Measurements from ENCODE around the gene SCUBE1.

SCUBE1 gene

DNA sequence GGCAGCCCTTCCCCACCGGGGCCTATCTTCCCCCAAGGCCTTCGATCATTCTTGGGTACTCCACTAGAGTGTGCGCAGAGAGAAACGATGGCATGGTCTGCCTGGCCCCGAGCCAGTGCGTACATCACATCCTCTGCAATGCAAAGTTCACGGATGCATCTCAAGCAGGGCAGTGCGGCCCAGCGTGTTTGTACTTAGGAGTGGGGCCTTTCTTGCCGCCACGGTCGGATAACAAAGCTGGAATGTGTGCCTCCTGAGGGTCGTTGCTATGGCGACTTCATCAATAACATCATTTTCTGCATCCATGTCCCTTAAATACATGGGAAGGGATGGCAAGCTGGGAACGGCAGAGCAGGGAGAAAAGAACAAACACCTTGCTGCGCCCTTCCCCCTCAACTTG lies 73.9 kb downstream of the SCUBE1 start:
- Histone ChIP-seq H3F3A (ENCODE audit: low read depth) (peaks cover 13% of the 10 kb centered on the region), H3K9me2 (replicated peaks; ENCODE audit: low read depth, low read length) (no peaks in the 10 kb centered on the region), H3K9me3 (ENCODE audit: insufficient read depth, low read depth, low read length) (no peaks in the 10 kb centered on the region), H2AFZ (ENCODE audit: low read length) (no peak overlapping the region), H3K27me3 (ENCODE audit: insufficient read depth, low read length, poor library complexity, severe bottlenecking) (no peaks in the 10 kb centered on the region), H4K20me1 (ENCODE audit: insufficient read depth, low read length, poor library complexity, severe bottlenecking) (no peaks in the 10 kb centered on the region), H3K79me2 (ENCODE audit: insufficient read depth, low read length) (no peaks in the 10 kb centered on the region), H3K36me3 (ENCODE audit: insufficient read depth, low read length) (no peaks in the 10 kb centered on the region), H3K4me2 (ENCODE audit: low read depth, low read length, poor library complexity, severe bottlenecking) (no peak overlapping the region), H3K4me3 (ENCODE audit: low read length, poor library complexity, severe bottlenecking) (no peak overlapping the region), H3K4me1 (ENCODE audit: insufficient read depth, low read length, poor library complexity, severe bottlenecking) (peaks cover 42% of the 10 kb centered on the region), H3K9ac (ENCODE audit: low read depth, low read length, poor library complexity, severe bottlenecking) (no peak overlapping the region)
- TF ChIP-seq EZH2phosphoT487 (IDR thresholded peaks at IDR 0.05; ENCODE audit: borderline replicate concordance), result no peak
- TF ChIP-seq, protein P1, sequence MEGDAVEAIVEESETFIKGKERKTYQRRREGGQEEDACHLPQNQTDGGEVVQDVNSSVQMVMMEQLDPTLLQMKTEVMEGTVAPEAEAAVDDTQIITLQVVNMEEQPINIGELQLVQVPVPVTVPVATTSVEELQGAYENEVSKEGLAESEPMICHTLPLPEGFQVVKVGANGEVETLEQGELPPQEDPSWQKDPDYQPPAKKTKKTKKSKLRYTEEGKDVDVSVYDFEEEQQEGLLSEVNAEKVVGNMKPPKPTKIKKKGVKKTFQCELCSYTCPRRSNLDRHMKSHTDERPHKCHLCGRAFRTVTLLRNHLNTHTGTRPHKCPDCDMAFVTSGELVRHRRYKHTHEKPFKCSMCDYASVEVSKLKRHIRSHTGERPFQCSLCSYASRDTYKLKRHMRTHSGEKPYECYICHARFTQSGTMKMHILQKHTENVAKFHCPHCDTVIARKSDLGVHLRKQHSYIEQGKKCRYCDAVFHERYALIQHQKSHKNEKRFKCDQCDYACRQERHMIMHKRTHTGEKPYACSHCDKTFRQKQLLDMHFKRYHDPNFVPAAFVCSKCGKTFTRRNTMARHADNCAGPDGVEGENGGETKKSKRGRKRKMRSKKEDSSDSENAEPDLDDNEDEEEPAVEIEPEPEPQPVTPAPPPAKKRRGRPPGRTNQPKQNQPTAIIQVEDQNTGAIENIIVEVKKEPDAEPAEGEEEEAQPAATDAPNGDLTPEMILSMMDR (conservative IDR thresholded peaks at IDR 0.05; ENCODE audit: low read length), result no peak

- Histone ChIP-seq H3F3A (ENCODE audit: low read depth) (peaks cover 21% of the 10 kb centered on the region), H3K9ac (ENCODE audit: low read depth, low read length, poor library complexity, severe bottlenecking) (no peak overlapping the region), H3K79me2 (ENCODE audit: insufficient read depth, low read length) (no peaks in the 10 kb centered on the region), H3K36me3 (ENCODE audit: insufficient read depth, low read length) (no peaks in the 10 kb centered on the region), H2AFZ (ENCODE audit: low read length) (no peak overlapping the region), H3K27me3 (ENCODE audit: insufficient read depth, low read length, poor library complexity, severe bottlenecking) (no peaks in the 10 kb centered on the region), H3K4me2 (ENCODE audit: low read depth, low read length, poor library complexity, severe bottlenecking) (no peak overlapping the region), H3K4me1 (ENCODE audit: insufficient read depth, low read length, poor library complexity, severe bottlenecking) (peaks cover 48% of the 10 kb centered on the region), H4K20me1 (ENCODE audit: insufficient read depth, low read length, poor library complexity, severe bottlenecking) (no peaks in the 10 kb centered on the region), H3K4me3 (ENCODE audit: low read length, poor library complexity, severe bottlenecking) (no peak overlapping the region), H3K9me3 (ENCODE audit: insufficient read depth, low read depth, low read length) (no peaks in the 10 kb centered on the region), H3K9me2 (replicated peaks; ENCODE audit: low read depth, low read length) (no peaks in the 10 kb centered on the region)
- TF ChIP-seq EZH2phosphoT487 (IDR thresholded peaks at IDR 0.05; ENCODE audit: borderline replicate concordance), result no peak
- TF ChIP-seq, protein P1 (conservative IDR thresholded peaks at IDR 0.05; ENCODE audit: low read length), result no peak
Measured at GRCh38 chr22:43267981-43268660, 75.1 kb downstream of the SCUBE1 start.

DNA sequence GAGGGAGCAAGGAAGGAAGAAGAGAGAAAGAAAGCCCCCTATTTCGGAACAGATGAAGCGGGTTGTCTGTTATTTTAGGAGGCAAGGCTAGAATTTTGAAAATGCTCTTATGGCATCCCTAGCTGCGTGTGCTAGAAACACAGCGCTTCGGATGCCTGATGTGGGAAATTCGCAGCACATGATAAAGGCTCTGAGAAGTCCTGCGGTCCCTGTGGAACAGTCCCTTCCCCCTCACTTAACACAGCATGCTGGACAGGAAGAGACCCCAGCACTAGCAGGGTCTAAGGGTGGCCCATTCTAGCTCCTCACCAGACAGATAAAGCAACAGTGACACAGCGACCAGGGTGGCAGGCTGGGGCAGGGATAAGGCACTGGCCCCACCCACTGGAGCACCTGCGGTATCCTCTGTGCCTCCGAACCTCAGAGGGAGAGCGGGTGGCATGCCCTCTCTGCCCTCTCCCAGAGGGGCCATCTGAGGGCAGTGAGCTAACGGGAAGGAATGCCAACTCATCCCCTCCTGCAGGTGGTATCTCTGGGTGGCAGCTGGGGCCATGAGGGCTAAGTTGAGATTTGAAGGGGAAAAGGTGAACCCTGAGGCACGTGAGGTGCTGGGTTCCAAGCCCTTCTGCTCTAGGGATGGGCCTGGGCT lies 75.7 kb downstream of the SCUBE1 start:
- H3K9ac ChIP-seq (ENCODE audit: low read depth, low read length, poor library complexity, severe bottlenecking), result no peak overlapping the region
- H3K4me1 ChIP-seq (ENCODE audit: insufficient read depth, low read length, poor library complexity, severe bottlenecking), result peaks cover 55% of the 10 kb centered on the region
- no peak overlapping the region for H3K4me3 ChIP-seq (ENCODE audit: low read length, poor library complexity, severe bottlenecking)
- H3F3A ChIP-seq (ENCODE audit: low read depth), result peaks cover 23% of the 10 kb centered on the region
- H3K4me2 ChIP-seq (ENCODE audit: low read depth, low read length, poor library complexity, severe bottlenecking), result no peak overlapping the region
- H3K36me3 ChIP-seq (ENCODE audit: insufficient read depth, low read length), result no peaks in the 10 kb centered on the region
- H3K27me3 ChIP-seq (ENCODE audit: insufficient read depth, low read length, poor library complexity, severe bottlenecking), result no peaks in the 10 kb centered on the region
- H4K20me1 ChIP-seq (ENCODE audit: insufficient read depth, low read length, poor library complexity, severe bottlenecking), result no peaks in the 10 kb centered on the region
- no peaks in the 10 kb centered on the region for H3K9me3 ChIP-seq (ENCODE audit: insufficient read depth, low read depth, low read length)
- H2AFZ ChIP-seq (ENCODE audit: low read length), result no peak overlapping the region
- no peaks in the 10 kb centered on the region for H3K9me2 ChIP-seq (replicated peaks; ENCODE audit: low read depth, low read length)
- TF ChIP-seq, protein P1 (conservative IDR thresholded peaks at IDR 0.05; ENCODE audit: low read length), result no peak
- TF ChIP-seq EZH2phosphoT487 (IDR thresholded peaks at IDR 0.05; ENCODE audit: borderline replicate concordance), result no peak
- no peaks in the 10 kb centered on the region for H3K79me2 ChIP-seq (ENCODE audit: insufficient read depth, low read length)

Data from Loucy (cell line).